ENCODE measurements around the gene RBFOX2. TPM values are rescaled to one million over a fixed set of nuclear protein-coding genes. Genes with fewer than 3 reads are reported as not detected.

Gene RBFOX2
- total and polyA plus RNA-seq, 2 donors = 86.5 to 278 TPM

- no peaks in the 10 kb centered on the region for H3K36me3 ChIP-seq (ENCODE audit: insufficient read depth)
- 96% methylated on average over 4 of the region's 4 CpGs for WGBS
- H3K27ac ChIP-seq (ENCODE audit: low read depth) = no peak overlapping the region
- H3K4me3 ChIP-seq (ENCODE audit: low read depth, low read length) = no peak overlapping the region
- no peaks in the 10 kb centered on the region for H3K4me1 ChIP-seq (ENCODE audit: insufficient read depth)
- no peak for DNase-seq (ENCODE audit: extremely low spot score)
These were observed 168.4 kb downstream of the RBFOX2 start for GRCh38 chr22:35860087-35860733.

GRCh38 chr22:35854334-35854733, 174.3 kb downstream of the RBFOX2 start:
- no peak for DNase-seq (ENCODE audit: extremely low spot score)
- no peaks in the 10 kb centered on the region for H3K4me1 ChIP-seq (ENCODE audit: insufficient read depth)
- WGBS = 96% methylated on average over 2 of the region's 2 CpGs
- H3K27ac ChIP-seq (ENCODE audit: low read depth) = no peak overlapping the region
- no peak overlapping the region for H3K4me3 ChIP-seq (ENCODE audit: low read depth, low read length)
- no peaks in the 10 kb centered on the region for H3K36me3 ChIP-seq (ENCODE audit: insufficient read depth)

DNA sequence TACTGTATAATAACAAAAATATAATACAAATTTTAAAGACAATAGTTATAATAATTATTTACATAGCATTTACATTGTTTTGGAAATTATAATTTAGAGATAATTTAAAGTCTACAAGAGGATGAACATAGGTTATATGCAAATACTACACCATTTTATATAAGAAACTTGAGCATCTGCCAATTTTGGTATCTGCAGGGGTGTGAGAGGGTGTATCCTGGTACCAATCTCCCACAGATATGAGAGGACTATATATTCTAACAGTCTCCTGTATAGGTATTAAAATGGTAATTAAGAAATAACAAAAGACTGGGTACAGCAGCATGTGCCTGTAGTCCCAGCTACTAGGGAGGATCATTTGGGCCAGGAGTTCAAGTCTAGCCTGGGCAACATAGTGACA, 176.5 kb downstream of the RBFOX2 start:
- Histone ChIP-seq H3K27ac (ENCODE audit: low read depth) (no peak overlapping the region), H3K36me3 (ENCODE audit: insufficient read depth) (no peaks in the 10 kb centered on the region), H3K4me3 (ENCODE audit: low read depth, low read length) (no peak overlapping the region), H3K4me1 (ENCODE audit: insufficient read depth) (no peaks in the 10 kb centered on the region)
- DNase-seq (ENCODE audit: extremely low spot score) = no peak

- Histone ChIP-seq H3K4me3 (ENCODE audit: low read depth, low read length) (no peak overlapping the region), H3K27ac (ENCODE audit: low read depth) (no peak overlapping the region), H3K4me1 (ENCODE audit: insufficient read depth) (no peaks in the 10 kb centered on the region), H3K36me3 (ENCODE audit: insufficient read depth) (no peaks in the 10 kb centered on the region)
- 78% methylated on average over 5 of the region's 5 CpGs for WGBS
- no peak for DNase-seq (ENCODE audit: extremely low spot score)
These were observed 177.8 kb downstream of the RBFOX2 start for GRCh38 chr22:35850831-35851230.

- Histone ChIP-seq H3K4me3 (ENCODE audit: low read depth, low read length) (no peak overlapping the region), H3K27ac (ENCODE audit: low read depth) (no peak overlapping the region), H3K4me1 (ENCODE audit: insufficient read depth) (no peaks in the 10 kb centered on the region), H3K36me3 (ENCODE audit: insufficient read depth) (no peaks in the 10 kb centered on the region)
- 66% methylated on average over 1 of the region's 1 CpG for WGBS
- DNase-seq (ENCODE audit: extremely low spot score) = no peak
These were observed 181.8 kb downstream of the RBFOX2 start for GRCh38 chr22:35846804-35847203.

DNA sequence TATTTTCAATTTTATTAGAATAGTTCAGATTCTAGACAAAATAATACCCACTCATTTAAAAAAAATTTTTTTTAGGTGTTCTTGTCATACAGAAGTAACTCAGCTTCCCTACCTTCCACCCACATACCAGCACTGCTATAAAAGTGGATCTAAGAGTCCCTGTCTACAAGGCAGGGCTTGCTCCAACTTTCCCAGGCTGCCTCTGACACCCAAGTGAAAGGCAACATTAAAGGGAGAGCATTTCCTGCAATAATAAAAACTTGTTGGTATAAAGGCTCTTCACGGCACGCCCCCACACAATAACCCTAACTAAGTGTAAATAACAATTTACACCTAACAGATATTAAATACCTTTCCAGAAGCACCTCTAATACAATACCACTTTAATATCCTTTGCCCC, 183.7 kb downstream of the RBFOX2 start:
- no peaks in the 10 kb centered on the region for H3K36me3 ChIP-seq (ENCODE audit: insufficient read depth)
- no peak overlapping the region for H3K4me3 ChIP-seq (ENCODE audit: low read depth, low read length)
- H3K4me1 ChIP-seq (ENCODE audit: insufficient read depth) = no peaks in the 10 kb centered on the region
- WGBS = 88% methylated on average over 2 of the region's 2 CpGs
- no peak overlapping the region for H3K27ac ChIP-seq (ENCODE audit: low read depth)
- DNase-seq (ENCODE audit: extremely low spot score) = no peak

DNA sequence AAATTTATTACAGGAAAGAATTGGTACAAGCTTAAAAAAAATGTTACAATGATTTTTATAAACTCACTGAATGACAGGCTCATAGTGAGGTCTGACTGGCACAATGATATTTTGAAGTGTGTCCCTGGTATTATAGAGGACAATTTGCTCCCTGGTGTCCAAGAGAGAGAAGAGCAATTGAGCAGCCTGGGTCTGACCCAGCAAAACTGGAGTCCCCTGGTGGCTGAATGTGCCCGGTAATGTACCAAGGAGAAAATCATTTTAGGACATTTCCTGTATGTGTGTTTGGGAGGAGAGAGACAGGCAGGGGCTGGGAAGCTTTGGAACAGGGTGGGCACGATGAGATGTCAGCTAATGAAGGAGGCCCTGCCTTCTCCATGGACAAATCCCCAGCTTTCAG, 185.7 kb downstream of the RBFOX2 start:
- no peak overlapping the region for H3K4me3 ChIP-seq (ENCODE audit: low read depth, low read length)
- H3K27ac ChIP-seq (ENCODE audit: low read depth) = no peak overlapping the region
- DNase-seq (ENCODE audit: extremely low spot score) = no peak
- H3K4me1 ChIP-seq (ENCODE audit: insufficient read depth) = no peaks in the 10 kb centered on the region
- no peaks in the 10 kb centered on the region for H3K36me3 ChIP-seq (ENCODE audit: insufficient read depth)
- 23% methylated on average over 2 of the region's 2 CpGs for WGBS

DNA sequence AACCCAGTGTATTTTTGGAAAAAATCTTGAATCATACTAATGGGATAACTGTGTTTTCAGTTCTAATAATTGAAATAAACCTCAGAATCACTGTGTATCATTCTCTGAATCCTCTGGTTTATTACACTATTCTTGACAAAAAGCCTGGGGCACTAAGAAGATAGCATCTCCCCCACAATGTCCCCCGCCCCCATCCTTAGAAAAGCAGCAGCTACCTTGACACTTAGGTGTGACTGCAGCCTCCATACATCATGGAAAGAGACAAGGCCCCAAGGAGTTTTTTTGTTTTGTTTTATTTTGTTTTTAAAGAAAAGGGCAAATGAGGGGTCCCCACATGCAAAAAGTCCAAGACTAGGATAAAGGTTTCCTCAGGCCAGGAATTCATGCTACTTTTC, 186.1 kb downstream of the RBFOX2 start:
- no peaks in the 10 kb centered on the region for H3K36me3 ChIP-seq (ENCODE audit: insufficient read depth)
- no peaks in the 10 kb centered on the region for H3K4me1 ChIP-seq (ENCODE audit: insufficient read depth)
- DNase-seq (ENCODE audit: extremely low spot score) = no peak
- H3K4me3 ChIP-seq (ENCODE audit: low read depth, low read length) = no peak overlapping the region
- WGBS = 92% methylated on average over 1 of the region's 1 CpG
- H3K27ac ChIP-seq (ENCODE audit: low read depth) = no peak overlapping the region

DNA sequence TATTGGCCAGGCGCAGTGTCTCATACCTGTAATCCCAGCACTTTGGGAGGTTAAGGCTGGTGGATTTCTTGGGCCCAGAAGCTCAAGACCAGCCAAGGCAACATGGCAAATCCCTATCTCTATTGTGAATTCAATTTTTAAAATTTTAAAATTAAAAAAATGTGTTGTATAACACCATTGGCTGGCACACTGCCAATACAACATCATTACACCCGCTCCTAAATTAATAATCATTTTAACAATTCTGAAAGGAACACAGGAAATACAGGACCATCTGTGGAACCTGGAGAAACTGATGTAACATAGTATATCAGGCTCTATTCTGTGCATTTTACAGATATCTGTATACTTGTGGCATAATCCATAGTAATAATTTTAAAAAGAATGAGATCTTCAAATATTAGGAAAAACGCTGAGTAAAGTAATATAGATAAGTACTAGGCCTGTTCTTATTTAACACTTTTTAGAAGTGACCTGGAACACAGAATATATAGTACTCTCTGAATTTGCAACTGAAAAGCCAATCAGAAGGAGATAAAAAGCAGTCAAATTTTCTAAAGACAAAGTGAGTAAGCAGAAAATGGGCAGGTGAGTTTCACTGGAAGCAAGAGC, 186.6 kb downstream of the RBFOX2 start:
- H3K27ac ChIP-seq (ENCODE audit: low read depth) = no peak overlapping the region
- H3K36me3 ChIP-seq (ENCODE audit: insufficient read depth) = no peaks in the 10 kb centered on the region
- H3K4me3 ChIP-seq (ENCODE audit: low read depth, low read length) = no peak overlapping the region
- no peak for DNase-seq (ENCODE audit: extremely low spot score)
- 72% methylated on average over 3 of the region's 3 CpGs for WGBS
- H3K4me1 ChIP-seq (ENCODE audit: insufficient read depth) = no peaks in the 10 kb centered on the region

- WGBS = 8% methylated on average over 9 of the region's 9 CpGs
These were observed 188.3 kb downstream of the RBFOX2 start for GRCh38 chr22:35840302-35840739.

DNA sequence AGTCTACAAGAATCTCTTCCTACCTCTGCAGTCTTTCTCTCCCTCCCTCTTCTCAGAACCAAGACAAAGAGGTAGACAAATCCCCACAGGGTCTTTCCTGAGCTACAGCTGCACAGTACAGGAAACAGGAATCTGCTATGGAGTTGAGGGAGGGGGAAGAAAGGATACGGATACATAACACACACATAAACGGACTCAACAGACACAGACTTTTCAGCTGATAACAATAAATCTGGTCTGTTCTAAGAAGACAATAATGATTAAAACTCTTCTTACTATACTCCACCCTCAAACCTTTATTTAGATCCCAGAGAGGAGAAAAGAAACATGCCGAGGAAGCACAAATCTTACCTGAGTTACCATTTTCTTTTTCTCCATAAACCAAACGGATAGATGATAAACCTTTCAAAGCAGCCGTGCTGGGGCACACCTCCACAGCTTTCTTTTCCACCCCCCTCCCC, 188.8 kb downstream of the RBFOX2 start:
- H3K27ac ChIP-seq (ENCODE audit: low read depth) = peak overlapping the region; percentile 45
- H3K4me3 ChIP-seq (ENCODE audit: low read depth, low read length) = peak overlapping the region; percentile 51
- H3K36me3 ChIP-seq (ENCODE audit: insufficient read depth) = no peaks in the 10 kb centered on the region
- WGBS = 3% methylated on average over 5 of the region's 5 CpGs
- no peaks in the 10 kb centered on the region for H3K4me1 ChIP-seq (ENCODE audit: insufficient read depth)
- no peak for DNase-seq (ENCODE audit: extremely low spot score)

More at GRCh38 chr22:35840302-35840739, 188.3 kb downstream of the RBFOX2 start:
- Histone ChIP-seq H3K4me1 (ENCODE audit: insufficient read depth) (no peaks in the 10 kb centered on the region), H3K4me3 (ENCODE audit: low read depth, low read length) (peak overlapping the region; percentile 51), H3K27ac (ENCODE audit: low read depth) (peak overlapping the region; percentile 38), H3K36me3 (ENCODE audit: insufficient read depth) (no peaks in the 10 kb centered on the region)
- DNase-seq (ENCODE audit: extremely low spot score) = peak; percentile 85

GRCh38 chr22:35838855-35839576, 189.6 kb downstream of the RBFOX2 start:
- no peak for DNase-seq (ENCODE audit: extremely low spot score)
- H3K4me1 ChIP-seq (ENCODE audit: insufficient read depth) = no peaks in the 10 kb centered on the region
- 11% methylated on average over 4 of the region's 4 CpGs for WGBS
- H3K36me3 ChIP-seq (ENCODE audit: insufficient read depth) = no peaks in the 10 kb centered on the region
- H3K4me3 ChIP-seq (ENCODE audit: low read depth, low read length) = peak overlapping the region; percentile 21
- peak overlapping the region; percentile 15 for H3K27ac ChIP-seq (ENCODE audit: low read depth)

GRCh38 chr22:35837101-35837727, 191.4 kb downstream of the RBFOX2 start:
- Histone ChIP-seq H3K36me3 (ENCODE audit: insufficient read depth) (no peaks in the 10 kb centered on the region), H3K4me1 (ENCODE audit: insufficient read depth) (no peaks in the 10 kb centered on the region), H3K27ac (ENCODE audit: low read depth) (peak overlapping the region; percentile 67), H3K4me3 (ENCODE audit: low read depth, low read length) (no peak overlapping the region)
- DNase-seq (ENCODE audit: extremely low spot score) = no peak
- 68% methylated on average over 5 of the region's 5 CpGs for WGBS
